SK-N-SH (cell line): ENCODE data around the gene PEX14.

Experiments
- CTCF ChIP-seq: fragments of 200-600 bp; sonication (generic); IDR thresholded peaks from 2 replicates; pipeline ENCODE4 v1.6.1; 2017; ENCODE audit warnings: antibody characterized with exemption, mild to moderate bottlenecking, moderate library complexity
- FOSL2 ChIP-seq: IDR thresholded peaks from 2 replicates; pipeline ENCODE4 v1.4.0; 2012; ENCODE audit warnings: low read depth, mild to moderate bottlenecking, moderate library complexity, borderline replicate concordance
- GABPA ChIP-seq: IDR thresholded peaks from 2 replicates; pipeline ENCODE4 v1.4.0; 2012; ENCODE audit warnings: low read depth, mild to moderate bottlenecking
- POLR2AphosphoS5 ChIP-seq: IDR thresholded peaks from 2 replicates; pipeline ENCODE4 v1.6.1; 2012; ENCODE audit warnings: low read depth, low read length
- TCF12 ChIP-seq: IDR thresholded peaks from 2 replicates; pipeline ENCODE4 v1.4.0; 2012
- TEAD4 ChIP-seq: IDR thresholded peaks from 2 replicates; pipeline ENCODE4 v1.4.0; 2012; ENCODE audit warnings: mild to moderate bottlenecking, borderline replicate concordance; ENCODE audit not compliant: insufficient read depth

- no peak for TF ChIP-seq GABPA
- TF ChIP-seq CTCF = no peak
- TF ChIP-seq FOSL2 = no peak
- TF ChIP-seq TCF12 = no peak
- TF ChIP-seq POLR2AphosphoS5 = no peak
- no peak for TF ChIP-seq TEAD4
Observed at GRCh38 chr1:10517677-10517982, 42.9 kb downstream of the PEX14 start.
